Measurements from ENCODE around the gene YAF2.

Gene YAF2

DNA sequence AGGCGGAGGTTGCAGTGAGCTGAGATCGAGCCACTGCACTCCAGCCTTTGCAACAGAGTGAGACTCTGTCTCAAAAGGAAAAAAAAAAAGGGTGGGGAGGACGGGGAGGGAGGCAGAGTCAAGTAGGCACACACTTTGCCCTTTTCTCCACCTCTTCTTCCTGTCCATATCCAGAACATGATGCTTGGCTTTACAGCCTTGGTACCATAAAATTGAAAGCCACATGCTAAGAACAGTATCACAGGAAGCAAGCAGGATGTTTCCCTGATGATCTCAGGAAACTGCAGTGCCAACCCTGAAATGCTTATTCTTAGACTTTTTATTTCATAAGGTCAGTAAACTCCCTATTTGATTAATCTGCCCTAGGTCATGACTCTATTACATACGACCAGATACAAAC, 32.5 kb upstream of the YAF2 start:
- Histone ChIP-seq H2AFZ (ENCODE audit: low read depth, low read length) (no peak overlapping the region), H3K27me3 (ENCODE audit: insufficient read depth, low read length, poor library complexity) (no peaks in the 10 kb centered on the region), H4K20me1 (ENCODE audit: insufficient read depth, low read length) (no peaks in the 10 kb centered on the region), H3K36me3 (ENCODE audit: insufficient read depth, low read length) (no peaks in the 10 kb centered on the region), H3K9me3 (ENCODE audit: insufficient read depth, low read length, severe bottlenecking) (no peaks in the 10 kb centered on the region), H3K4me3 (ENCODE audit: low read depth in 1 of 2, low read length in 2 of 2) (no peak overlapping the region), H3K27ac (ENCODE audit: low read length) (no peak overlapping the region), H3K4me2 (ENCODE audit: insufficient read depth, low read length) (no peak overlapping the region), H3K9ac (ENCODE audit: low read depth, low read length) (no peak overlapping the region), H3K79me2 (ENCODE audit: insufficient read depth, low read length) (no peaks in the 10 kb centered on the region), H3K4me1 (ENCODE audit: insufficient read depth, low read length) (no peaks in the 10 kb centered on the region)
- DNase-seq (no peak), ATAC-seq (ENCODE audit: insufficient read depth, low read depth) (no peak)
- TF ChIP-seq, protein P1, sequence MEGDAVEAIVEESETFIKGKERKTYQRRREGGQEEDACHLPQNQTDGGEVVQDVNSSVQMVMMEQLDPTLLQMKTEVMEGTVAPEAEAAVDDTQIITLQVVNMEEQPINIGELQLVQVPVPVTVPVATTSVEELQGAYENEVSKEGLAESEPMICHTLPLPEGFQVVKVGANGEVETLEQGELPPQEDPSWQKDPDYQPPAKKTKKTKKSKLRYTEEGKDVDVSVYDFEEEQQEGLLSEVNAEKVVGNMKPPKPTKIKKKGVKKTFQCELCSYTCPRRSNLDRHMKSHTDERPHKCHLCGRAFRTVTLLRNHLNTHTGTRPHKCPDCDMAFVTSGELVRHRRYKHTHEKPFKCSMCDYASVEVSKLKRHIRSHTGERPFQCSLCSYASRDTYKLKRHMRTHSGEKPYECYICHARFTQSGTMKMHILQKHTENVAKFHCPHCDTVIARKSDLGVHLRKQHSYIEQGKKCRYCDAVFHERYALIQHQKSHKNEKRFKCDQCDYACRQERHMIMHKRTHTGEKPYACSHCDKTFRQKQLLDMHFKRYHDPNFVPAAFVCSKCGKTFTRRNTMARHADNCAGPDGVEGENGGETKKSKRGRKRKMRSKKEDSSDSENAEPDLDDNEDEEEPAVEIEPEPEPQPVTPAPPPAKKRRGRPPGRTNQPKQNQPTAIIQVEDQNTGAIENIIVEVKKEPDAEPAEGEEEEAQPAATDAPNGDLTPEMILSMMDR (IDR thresholded peaks at IDR 0.05; ENCODE audit: borderline replicate concordance, extremely low read depth, low read length, poor library complexity, severe bottlenecking): no peak
- no peak for TF ChIP-seq EZH2 (IDR thresholded peaks at IDR 0.05; ENCODE audit: borderline replicate concordance, low read depth, low read length, severe bottlenecking)

DNA sequence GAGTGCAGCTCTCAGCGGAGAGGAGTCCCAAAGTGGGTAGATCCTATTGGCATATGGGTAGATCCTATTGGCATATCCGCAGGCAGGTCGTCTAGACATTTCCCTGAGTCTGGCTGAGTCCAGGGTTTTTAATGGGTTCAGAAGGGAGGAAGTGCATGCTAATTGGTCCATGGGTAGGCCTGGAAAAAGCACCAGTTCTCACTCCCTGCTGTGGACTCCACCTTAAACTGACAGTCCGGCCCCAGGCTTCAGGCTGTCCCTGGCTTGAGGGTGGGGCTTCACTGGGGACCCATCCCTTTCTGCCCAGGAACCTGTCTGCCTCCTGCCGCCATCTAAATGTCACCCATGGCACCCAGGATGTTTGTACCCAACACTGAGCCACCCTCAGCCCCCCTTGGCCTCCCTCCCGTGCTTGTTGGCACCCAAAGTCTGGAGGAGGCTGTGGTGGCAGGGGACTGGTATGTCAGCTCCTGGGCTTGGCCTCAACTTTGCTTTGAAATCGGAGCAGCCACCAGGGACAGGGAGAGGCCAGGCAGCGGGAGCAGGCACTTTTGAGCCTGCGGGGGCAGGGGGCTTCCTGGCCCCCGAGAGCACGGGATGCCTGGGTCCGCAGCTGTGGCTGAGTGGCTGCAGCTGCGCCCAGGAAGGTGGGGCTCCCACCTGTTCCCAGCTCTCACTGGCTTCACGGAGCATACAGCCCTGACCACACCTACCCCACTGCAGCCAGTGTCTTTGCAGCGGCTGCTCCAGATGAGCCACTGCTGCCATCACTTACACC, 29.6 kb upstream of the YAF2 start:
- Histone ChIP-seq H3K27me3 (ENCODE audit: insufficient read depth, low read length, poor library complexity) (no peaks in the 10 kb centered on the region), H4K20me1 (ENCODE audit: insufficient read depth, low read length) (no peaks in the 10 kb centered on the region)

DNA sequence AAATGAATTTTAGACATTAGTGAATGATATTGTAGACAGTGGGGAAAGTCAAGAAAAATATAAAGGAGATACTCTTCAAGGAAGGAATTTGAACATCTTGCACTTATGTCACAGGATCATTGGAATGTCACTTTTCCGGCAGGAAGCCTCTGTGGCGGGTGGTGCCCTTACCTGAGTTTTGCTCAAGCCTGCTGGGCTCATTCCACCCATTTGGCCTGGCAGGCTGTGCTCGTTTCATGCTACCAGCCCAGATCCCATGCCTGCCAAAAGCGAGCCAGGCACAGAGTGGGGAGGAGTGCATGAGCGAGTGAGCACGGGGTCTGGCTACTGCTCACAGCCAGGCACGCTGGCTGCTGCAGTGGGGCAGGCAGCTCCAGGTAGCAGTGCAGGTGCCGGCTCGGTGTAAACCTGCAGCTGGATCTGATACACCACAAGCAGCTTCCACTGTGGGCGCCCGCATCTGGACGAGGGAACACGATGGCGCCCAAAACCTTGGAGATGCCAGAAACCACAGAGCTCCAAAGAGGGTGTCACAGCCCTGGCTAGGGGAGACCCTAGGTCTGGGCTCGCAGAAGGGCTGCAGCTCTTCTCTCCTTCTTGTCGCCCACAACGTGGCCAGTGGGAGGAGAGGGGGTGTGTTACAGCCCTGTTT, 28.7 kb upstream of the YAF2 start:
- DNase-seq (no peak), ATAC-seq (ENCODE audit: insufficient read depth, low read depth) (no peak)
- Histone ChIP-seq H3K36me3 (ENCODE audit: insufficient read depth, low read length) (no peaks in the 10 kb centered on the region), H3K4me2 (ENCODE audit: insufficient read depth, low read length) (no peak overlapping the region), H3K27ac (ENCODE audit: low read length) (no peak overlapping the region), H3K9ac (ENCODE audit: low read depth, low read length) (no peak overlapping the region), H4K20me1 (ENCODE audit: insufficient read depth, low read length) (no peaks in the 10 kb centered on the region), H2AFZ (ENCODE audit: low read depth, low read length) (no peak overlapping the region), H3K79me2 (ENCODE audit: insufficient read depth, low read length) (no peaks in the 10 kb centered on the region), H3K9me3 (ENCODE audit: insufficient read depth, low read length, severe bottlenecking) (no peaks in the 10 kb centered on the region), H3K4me1 (ENCODE audit: insufficient read depth, low read length) (no peaks in the 10 kb centered on the region), H3K4me3 (ENCODE audit: low read depth in 1 of 2, low read length in 2 of 2) (no peak overlapping the region), H3K27me3 (ENCODE audit: insufficient read depth, low read length, poor library complexity) (no peaks in the 10 kb centered on the region)
- TF ChIP-seq EZH2 (IDR thresholded peaks at IDR 0.05; ENCODE audit: borderline replicate concordance, low read depth, low read length, severe bottlenecking): no peak
- TF ChIP-seq, protein P1 (IDR thresholded peaks at IDR 0.05; ENCODE audit: borderline replicate concordance, extremely low read depth, low read length, poor library complexity, severe bottlenecking): no peak

More for the DNA sequence above, 29.6 kb upstream of the YAF2 start:
- TF ChIP-seq, protein P1 (IDR thresholded peaks at IDR 0.05; ENCODE audit: borderline replicate concordance, extremely low read depth, low read length, poor library complexity, severe bottlenecking): no peak
- DNase-seq: no peak
- H3K4me1 ChIP-seq (ENCODE audit: insufficient read depth, low read length): no peaks in the 10 kb centered on the region
- no peak overlapping the region for H3K9ac ChIP-seq (ENCODE audit: low read depth, low read length)
- H3K79me2 ChIP-seq (ENCODE audit: insufficient read depth, low read length): no peaks in the 10 kb centered on the region
- H3K4me3 ChIP-seq (ENCODE audit: low read depth in 1 of 2, low read length in 2 of 2): no peak overlapping the region
- H3K36me3 ChIP-seq (ENCODE audit: insufficient read depth, low read length): no peaks in the 10 kb centered on the region
- ATAC-seq (ENCODE audit: insufficient read depth, low read depth): no peak
- no peak overlapping the region for H2AFZ ChIP-seq (ENCODE audit: low read depth, low read length)
- no peak overlapping the region for H3K27ac ChIP-seq (ENCODE audit: low read length)
- H3K4me2 ChIP-seq (ENCODE audit: insufficient read depth, low read length): no peak overlapping the region
- no peaks in the 10 kb centered on the region for H3K9me3 ChIP-seq (ENCODE audit: insufficient read depth, low read length, severe bottlenecking)

Data from DND-41 (cell line).